Endothelial cell of umbilical vein (primary cell): ENCODE data around the gene MAP2K1. TPM values are rescaled to one million over a fixed set of nuclear protein-coding genes. Genes with fewer than 3 reads are reported as not detected.

ENCODE experiments used
- BruUV-seq: library from RNA; stranded (reverse); fragments of 400-500 nt; replicated peaks from 2 replicates; lab custom pipeline; 2021; lab: Mats Ljungman, UMichigan
- CTCF ChIA-PET: fragments of 300-600, 350-600 bp; sonication (Branson Sonifier 250); formaldehyde crosslinking; loops from one replicate; lab custom pipeline; 2021; ENCODE audit warnings: antibody characterized with exemption, inconsistent platforms; lab: Charles Lee
- POLR2A ChIA-PET: fragments of 300-600, 350-600 bp; sonication (Branson Sonifier 250); formaldehyde crosslinking; loops from one replicate; lab custom pipeline; 2021; ENCODE audit warnings: antibody characterized with exemption, inconsistent platforms; lab: Charles Lee
- DNase-seq: peaks from one replicate; pipeline ENCODE4 v3.0.0-alpha.2; 2011; ENCODE audit warnings: low read depth, low spot score
- FAIRE-seq: peaks from 2 replicates; lab custom pipeline; 2011; peaks lifted over from hg19 to GRCh38; lab: Jason Lieb, UNC
- H2AFZ ChIP-seq: 2 replicates; pipeline ENCODE4 v1.6.0; 2012; ENCODE audit warnings: low read depth, low read length, control low read depth, inconsistent platforms
- H3K27ac ChIP-seq: 2 replicates; pipeline ENCODE4 v1.5.1; 2011; ENCODE audit warnings: low read depth, mild to moderate bottlenecking, control low read depth, low read length, moderate library complexity; ENCODE audit not compliant: insufficient read depth
- H3K27me3 ChIP-seq, 2 experiments: 2 replicates each; pipeline versions ENCODE4 v1.6.0 to v1.6.1; 2011; ENCODE audit warnings: low read length in 2 of 2, mixed read lengths in 1 of 2; ENCODE audit not compliant: control insufficient read depth in 2 of 2, insufficient read depth in 2 of 2
- H3K36me3 ChIP-seq, 2 experiments: 2 replicates in 1 of 2; 3 replicates in 1 of 2; pipeline ENCODE4 v1.5.1; 2011; ENCODE audit warnings: low read length in 2 of 2, mild to moderate bottlenecking in 1 of 2, moderate library complexity in 1 of 2; ENCODE audit not compliant: control insufficient read depth in 2 of 2, insufficient read depth in 2 of 2; ENCODE audit errors: extremely low read depth in 1 of 2
- H3K4me1 ChIP-seq: 3 replicates; pipeline ENCODE4 v1.5.1; 2011; ENCODE audit warnings: mild to moderate bottlenecking, low read length; ENCODE audit not compliant: control insufficient read depth, insufficient read depth; ENCODE audit errors: extremely low read depth
- H3K4me2 ChIP-seq: 2 replicates; pipeline ENCODE4 v1.6.1; 2011; ENCODE audit warnings: low read length, control low read depth, mixed read lengths; ENCODE audit not compliant: insufficient read depth
- H3K4me3 ChIP-seq, 3 experiments: fragments of 200-600 bp in 1 of 3; sonication (generic), shearing (Covaris generic) in 1 of 3; replicated peaks in 1 of 3; 2 replicates each; pipeline ENCODE4 v1.5.1; 2011 to 2016; ENCODE audit warnings: control low read depth in 3 of 3, low read length in 3 of 3, mild to moderate bottlenecking in 2 of 3, inconsistent platforms in 1 of 3, low read depth in 1 of 3, moderate library complexity in 1 of 3; ENCODE audit not compliant: insufficient read depth in 1 of 3
- H3K79me2 ChIP-seq: 2 replicates; pipeline ENCODE4 v1.6.0; 2012; ENCODE audit warnings: low read length, inconsistent platforms; ENCODE audit not compliant: control insufficient read depth, insufficient read depth
- H3K9ac ChIP-seq: replicated peaks from 2 replicates; pipeline ENCODE3; 2011; ENCODE audit warnings: low read length, control low read depth; ENCODE audit not compliant: insufficient read depth; ENCODE audit errors: extremely low read depth
- H3K9me1 ChIP-seq: replicated peaks from 3 replicates; pipeline ENCODE4 v1.6.0; 2011; ENCODE audit warnings: mild to moderate bottlenecking, low read length; ENCODE audit not compliant: control insufficient read depth, insufficient read depth; ENCODE audit errors: extremely low read depth
- H3K9me3 ChIP-seq: replicated peaks from 2 replicates; pipeline ENCODE4 v1.5.1; 2012; ENCODE audit warnings: low read length, inconsistent platforms; ENCODE audit not compliant: control insufficient read depth, insufficient read depth
- H4K20me1 ChIP-seq: replicated peaks from 2 replicates; pipeline ENCODE3; 2011; ENCODE audit warnings: mild to moderate bottlenecking, low read length; ENCODE audit not compliant: control insufficient read depth, insufficient read depth; ENCODE audit errors: extremely low read depth
- CTCF ChIP-seq, 2 donors: IDR thresholded peaks; 1 replicate in 1 of 2; 2 replicates in 1 of 2; pipeline ENCODE4 v1.5.1; 2011; ENCODE audit warnings: low read length in 2 of 2, mild to moderate bottlenecking in 2 of 2, moderate library complexity in 2 of 2, control low read depth in 1 of 2, inconsistent platforms in 1 of 2, low read depth in 1 of 2; ENCODE audit not compliant: insufficient read depth in 1 of 2; ENCODE audit errors: extremely low read depth in 1 of 2
- EZH2 ChIP-seq: IDR thresholded peaks from 2 replicates; pipeline ENCODE4 v1.6.1; 2012; ENCODE audit warnings: borderline replicate concordance, low read depth, mild to moderate bottlenecking, moderate library complexity, low read length, inconsistent platforms; ENCODE audit not compliant: severe bottlenecking
- FOS ChIP-seq: IDR thresholded peaks from 2 replicates; pipeline ENCODE4 v1.6.1; 2011; ENCODE audit warnings: mild to moderate bottlenecking, low read length, moderate library complexity, borderline replicate concordance; ENCODE audit not compliant: insufficient read depth
- GATA2 ChIP-seq: IDR thresholded peaks from 2 replicates; pipeline ENCODE4 v1.7.0; 2011; ENCODE audit warnings: low read depth, mild to moderate bottlenecking, moderate library complexity, mixed read lengths, low read length; ENCODE audit not compliant: insufficient read length, insufficient read depth
- JUN ChIP-seq: IDR thresholded peaks from 2 replicates; pipeline ENCODE4 v1.6.1; 2011; ENCODE audit warnings: borderline replicate concordance, low read depth; ENCODE audit not compliant: insufficient read length, insufficient read depth
- MAX ChIP-seq: IDR thresholded peaks from 2 replicates; pipeline ENCODE4 v1.6.1; 2011; ENCODE audit not compliant: insufficient read depth, insufficient read length
- MYC ChIP-seq: IDR thresholded peaks from one replicate; pipeline ENCODE4 v1.6.1; 2011; ENCODE audit warnings: mild to moderate bottlenecking, low read depth, low read length
- POLR2A ChIP-seq: IDR thresholded peaks from 2 replicates; pipeline ENCODE4 v1.6.1; 2012; ENCODE audit warnings: low read depth, mild to moderate bottlenecking, control low read depth, low read length
- POLR2AphosphoS5 ChIP-seq: IDR thresholded peaks from 2 replicates; pipeline ENCODE4 v1.6.1; 2012; ENCODE audit warnings: low read depth, mild to moderate bottlenecking, control low read depth, low read length, moderate library complexity; ENCODE audit not compliant: insufficient read depth
- dilution Hi-C: fragments of 300-500 bp; cut with MboI; formaldehyde crosslinking; loops from one replicate; pipeline ENCODE4 v1.15.0; 2019; ENCODE audit warnings: low sequenced_read_pairs; ENCODE audit not compliant: extremely low pct_ligation_motif_present
- intact Hi-C: fragments of 100-400 bp; cut with micrococcal nuclease; formaldehyde crosslinking; loops from one replicate; pipeline ENCODE4 v1.10.0; 2022
- polyA plus RNA-seq, 4 experiments: library from polyadenylated mRNA; depleted of rRNA in 3 of 4; stranded (reverse) in 3 of 4; unstranded in 1 of 4; fragments of >200 nt; gene quantifications; 2 replicates each; pipeline versions ENCODE4 v1.2.1 to v1.2.3, GENCODE V29; 2011 to 2012; ENCODE audit warnings: missing spikeins in 1 of 4
- total RNA-seq: library from RNA; stranded (reverse); gene quantifications from 2 replicates; pipeline ENCODE4 v1.2.3, GENCODE V29; 2021

Gene MAP2K1
- total and polyA plus RNA-seq, 2 donors (not counting 3 experiments of a cell fraction or from before 2014, with no cell fraction given) = 30.9 to 45.1 TPM

DNA sequence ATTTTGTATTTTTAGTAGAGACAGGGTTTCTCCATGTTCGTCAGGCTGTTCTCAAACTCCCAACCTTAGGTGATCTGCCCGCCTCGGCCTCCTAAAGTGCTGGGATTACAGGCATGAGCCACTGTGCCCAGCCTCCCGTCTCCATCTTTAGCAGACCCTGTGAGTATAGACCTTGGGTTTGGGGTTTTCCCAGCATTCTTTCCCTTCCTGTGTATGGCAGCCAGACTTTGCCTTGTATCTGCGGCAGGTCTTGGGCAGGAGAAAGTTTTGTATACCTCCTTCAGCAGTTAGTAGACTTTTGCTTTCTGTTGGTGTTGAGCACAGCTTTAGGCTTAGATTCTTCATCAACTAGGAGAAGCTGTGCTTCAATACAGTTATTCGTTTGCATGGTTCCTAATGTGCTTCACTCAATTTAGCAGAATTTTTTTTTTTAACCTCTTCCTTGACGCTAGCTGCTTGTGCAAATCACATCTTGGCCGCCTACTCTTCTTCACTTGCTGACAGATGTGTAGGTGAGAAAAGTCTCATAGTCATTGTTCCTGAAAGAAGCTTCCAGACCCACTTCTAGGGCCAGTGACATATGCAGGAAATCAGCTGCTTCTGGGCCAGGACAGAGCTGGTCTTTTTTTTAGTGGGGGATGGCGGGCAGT is 38.4 kb downstream of the MAP2K1 start:
- intact Hi-C loops = no loop called here
- Histone ChIP-seq H3K9ac (no peak overlapping the region), H3K27ac (no peak overlapping the region), H3K9me3 (no peaks in the 10 kb centered on the region), H3K4me3 (no peak overlapping the region), H3K36me3 (no peaks in the 10 kb centered on the region), H3K4me1 (no peaks in the 10 kb centered on the region), H3K79me2 (peaks cover 82% of the 10 kb centered on the region), H3K9me1 (no peaks in the 10 kb centered on the region), H3K4me2 (no peak overlapping the region), H2AFZ (no peak overlapping the region), H4K20me1 (no peaks in the 10 kb centered on the region), H3K27me3 (no peaks in the 10 kb centered on the region)
- BruUV-seq = no TSS peak
- FAIRE-seq (no peak), DNase-seq (no peak)
- dilution Hi-C loops = loop anchor here (25.0 kb wide), 1 partner anchor 113 kb away; no protein-coding TSS in a partner anchor
- TF ChIP-seq JUN (no peak), MAX (no peak), FOS (no peak), GATA2 (no peak), MYC (no peak), POLR2AphosphoS5 (no peak), POLR2A (no peak), EZH2 (no peak), CTCF (IDR thresholded peaks at IDR 0.05; ENCODE audit: extremely low read depth in 1 of 2, insufficient read depth in 1 of 2, low read depth in 1 of 2, low read length in 2 of 2) (no peak)
- ChIA-PET CTCF (interaction anchor here (0.8 to 1.3 kb wide), 3 partner anchors 13 to 38 kb away, joined by 3 to 4 read pairs (median 3); partner anchors contain the start of gene MAP2K1), POLR2A (no interaction called here)
